Activated effector memory CD4-positive, alpha-beta T cell treated with Interleukin-2 at 50 U/mL for 16 hours (primary cell): ENCODE results near the gene ATP6V0E2.
"Not testable (repeated sequence)": the region's sequence is repeated elsewhere in the genome, so short reads cannot be mapped to it uniquely, and the experiment has no call there.

Experiments used
- DNase-seq: peaks from one replicate; pipeline ENCODE4 v3.0.0-alpha.2; 2020

ATP6V0E2 gene

DNA sequence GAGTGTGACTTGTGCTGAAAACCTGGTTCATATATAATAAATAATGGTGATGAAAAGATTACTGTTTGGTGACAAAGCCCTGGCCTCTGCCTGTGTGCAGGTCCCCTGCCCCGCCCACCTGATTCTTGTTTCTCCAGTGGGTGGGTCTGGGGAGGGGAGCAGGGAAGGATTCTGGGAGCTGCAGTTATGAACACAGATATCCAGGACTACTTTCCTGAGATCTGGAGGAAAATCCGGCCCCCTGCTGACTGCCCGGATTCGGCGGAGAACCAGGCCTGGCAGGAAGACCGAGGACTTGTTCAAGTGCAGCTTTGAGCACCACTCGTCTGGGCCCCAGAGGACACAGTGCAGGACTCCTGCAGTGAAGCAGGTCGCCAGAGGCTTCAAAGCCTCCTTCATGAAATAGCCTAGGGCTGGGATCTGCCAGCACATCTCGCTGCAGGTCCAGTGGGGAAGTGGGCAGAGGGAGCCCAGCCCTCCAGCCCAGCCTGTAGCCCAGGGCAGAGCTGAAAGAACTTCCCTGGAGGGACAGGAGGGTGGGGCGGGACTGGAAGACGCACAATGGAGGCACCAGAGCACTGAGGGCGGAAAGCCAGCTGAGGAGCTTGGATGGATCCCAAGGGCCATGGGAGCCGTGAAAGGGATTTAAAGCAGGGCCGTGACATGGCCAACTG lies 7.0 kb downstream of the ATP6V0E2 start:
- DNase-seq, result no peak

GRCh38 chr7:149881328-149882247 lies 7.8 kb downstream of the ATP6V0E2 start:
- DNase-seq, result no peak

- DNase-seq, result no peak
These were observed 8.7 kb downstream of the ATP6V0E2 start for GRCh38 chr7:149882248-149883047.

- DNase-seq, result no peak
These were observed 9.3 kb downstream of the ATP6V0E2 start for GRCh38 chr7:149883048-149883438.

- DNase-seq, result no peak
These were observed 9.7 kb downstream of the ATP6V0E2 start for GRCh38 chr7:149883452-149883861.

DNA sequence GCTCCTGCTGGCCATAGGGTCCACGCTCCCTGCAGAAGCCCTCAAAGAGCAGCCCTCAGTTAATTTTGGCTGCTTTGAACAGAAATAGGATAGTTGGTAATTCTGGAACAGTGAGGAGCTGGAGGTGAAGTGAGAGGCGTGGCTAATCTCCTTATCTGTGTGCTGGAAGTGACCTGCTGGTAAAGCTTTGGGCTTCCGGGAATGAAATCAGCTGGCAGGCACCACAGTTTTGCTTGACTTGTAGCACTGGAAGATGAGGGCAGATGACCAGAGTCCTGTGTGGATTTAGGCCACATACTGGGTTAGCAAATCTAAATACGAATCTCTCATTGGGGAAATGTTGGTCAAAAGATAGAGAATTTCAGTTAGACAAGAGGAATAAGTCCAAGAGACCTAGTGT lies 10.2 kb downstream of the ATP6V0E2 start:
- no peak for DNase-seq

GRCh38 chr7:149884541-149884940 lies 10.8 kb downstream of the ATP6V0E2 start:
- no peak for DNase-seq

- no peak for DNase-seq
These were observed 11.6 kb downstream of the ATP6V0E2 start for GRCh38 chr7:149885191-149886017.

GRCh38 chr7:149886018-149886415 lies 12.2 kb downstream of the ATP6V0E2 start:
- DNase-seq, result no peak

GRCh38 chr7:149887311-149887710 lies 13.5 kb downstream of the ATP6V0E2 start:
- no peak for DNase-seq

- DNase-seq, result not testable (repeated sequence)
These were observed 16.9 kb downstream of the ATP6V0E2 start for GRCh38 chr7:149890715-149891114.

- not testable (repeated sequence) for DNase-seq
These were observed 21.2 kb downstream of the ATP6V0E2 start for GRCh38 chr7:149894957-149895356.

DNA sequence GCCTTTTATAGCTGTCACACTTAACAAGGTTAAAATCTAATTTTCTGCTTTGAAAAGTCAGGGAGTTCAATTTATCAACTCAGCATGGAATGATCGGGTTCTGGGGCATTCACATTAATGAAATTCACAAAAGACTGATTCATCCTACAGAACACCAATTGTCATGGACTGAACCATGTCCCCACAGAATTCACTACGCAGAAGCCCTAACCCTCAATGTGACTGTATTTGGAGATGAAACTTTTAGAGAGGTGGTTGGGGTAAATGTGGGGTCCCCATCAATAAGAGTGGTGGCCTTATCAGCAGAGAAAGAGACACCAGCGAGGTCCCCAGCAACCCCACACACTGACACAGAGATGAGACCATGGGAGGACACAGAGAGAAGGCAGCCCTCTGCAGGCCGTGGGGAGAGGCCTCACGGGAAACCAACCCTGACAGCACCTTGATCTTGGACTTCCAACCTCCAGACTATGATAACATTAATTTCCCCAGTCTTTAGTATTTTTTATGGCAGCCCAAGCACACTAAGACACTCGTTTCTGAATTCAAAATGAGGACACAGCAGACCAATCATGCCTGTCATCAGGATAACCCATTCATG lies 34.1 kb downstream of the ATP6V0E2 start:
- not testable (repeated sequence) for DNase-seq

DNA sequence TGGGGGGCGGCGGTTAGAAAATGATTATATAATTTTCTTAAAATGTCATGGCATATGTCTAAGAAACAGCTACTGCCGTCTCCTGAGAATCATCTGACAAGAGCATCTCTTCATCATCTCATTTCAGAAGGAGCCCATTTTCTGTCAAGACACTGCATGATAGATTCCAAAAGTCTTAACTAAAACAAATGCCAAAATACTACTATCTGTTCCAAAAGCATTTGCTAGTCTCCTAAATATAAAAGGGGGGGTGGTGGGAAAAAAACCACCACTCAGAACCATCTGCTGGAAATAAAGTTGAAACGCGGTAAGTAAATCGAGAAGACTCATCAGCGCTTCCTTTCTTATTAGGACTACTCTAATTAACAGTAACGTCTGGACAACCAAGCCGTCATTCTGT lies 36.5 kb downstream of the ATP6V0E2 start:
- DNase-seq, result not testable (repeated sequence)

- not testable (repeated sequence) for DNase-seq
These were observed 38.4 kb downstream of the ATP6V0E2 start for GRCh38 chr7:149912126-149912525.

- DNase-seq, result not testable (repeated sequence)
These were observed 52.6 kb downstream of the ATP6V0E2 start for GRCh38 chr7:149926414-149926813.
